Measurements from ENCODE around the gene DGKK.

DNA sequence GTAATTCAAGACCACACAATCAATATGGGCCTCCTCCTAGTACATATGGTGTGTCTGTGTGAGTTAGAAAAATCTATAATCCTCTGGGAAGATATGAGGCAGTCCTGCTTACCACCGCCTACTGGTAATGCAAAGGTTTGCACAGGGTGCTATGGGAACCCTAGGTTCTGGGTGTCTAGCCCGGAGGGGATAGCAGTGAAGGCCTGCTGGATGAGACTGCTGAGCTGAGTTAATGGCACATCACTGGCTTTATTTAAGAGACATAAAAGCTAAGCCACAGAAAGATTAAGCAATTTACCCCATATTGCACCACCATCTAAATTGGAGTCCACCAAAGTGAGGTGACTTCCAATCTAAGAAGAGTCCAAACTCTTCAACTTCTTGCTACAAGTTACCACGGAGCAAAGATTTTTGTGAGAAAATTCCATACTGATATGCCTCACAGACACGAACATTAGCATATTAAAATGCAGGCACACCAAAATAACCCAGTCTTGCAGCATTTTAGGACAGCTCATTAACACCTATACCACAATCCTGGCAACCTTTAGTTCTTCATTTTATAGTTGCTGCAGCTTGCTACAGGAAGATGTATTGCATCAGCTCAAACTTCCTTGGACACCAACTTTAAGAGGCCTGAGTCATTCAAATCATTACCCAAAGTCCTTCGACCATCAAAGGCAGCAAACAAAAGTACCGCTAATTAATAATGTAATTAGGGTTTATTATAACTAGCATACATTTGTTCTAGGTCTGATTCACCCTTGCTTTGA is 13.7 kb downstream of the DGKK start:
- TF ChIP-seq EZH2 (IDR thresholded peaks at IDR 0.05; ENCODE audit: borderline replicate concordance, low read depth, low read length, severe bottlenecking), result no peak
- TF ChIP-seq, protein P1, sequence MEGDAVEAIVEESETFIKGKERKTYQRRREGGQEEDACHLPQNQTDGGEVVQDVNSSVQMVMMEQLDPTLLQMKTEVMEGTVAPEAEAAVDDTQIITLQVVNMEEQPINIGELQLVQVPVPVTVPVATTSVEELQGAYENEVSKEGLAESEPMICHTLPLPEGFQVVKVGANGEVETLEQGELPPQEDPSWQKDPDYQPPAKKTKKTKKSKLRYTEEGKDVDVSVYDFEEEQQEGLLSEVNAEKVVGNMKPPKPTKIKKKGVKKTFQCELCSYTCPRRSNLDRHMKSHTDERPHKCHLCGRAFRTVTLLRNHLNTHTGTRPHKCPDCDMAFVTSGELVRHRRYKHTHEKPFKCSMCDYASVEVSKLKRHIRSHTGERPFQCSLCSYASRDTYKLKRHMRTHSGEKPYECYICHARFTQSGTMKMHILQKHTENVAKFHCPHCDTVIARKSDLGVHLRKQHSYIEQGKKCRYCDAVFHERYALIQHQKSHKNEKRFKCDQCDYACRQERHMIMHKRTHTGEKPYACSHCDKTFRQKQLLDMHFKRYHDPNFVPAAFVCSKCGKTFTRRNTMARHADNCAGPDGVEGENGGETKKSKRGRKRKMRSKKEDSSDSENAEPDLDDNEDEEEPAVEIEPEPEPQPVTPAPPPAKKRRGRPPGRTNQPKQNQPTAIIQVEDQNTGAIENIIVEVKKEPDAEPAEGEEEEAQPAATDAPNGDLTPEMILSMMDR (IDR thresholded peaks at IDR 0.05; ENCODE audit: borderline replicate concordance, extremely low read depth, low read length, poor library complexity, severe bottlenecking), result no peak

Data from DND-41 (cell line).